Measurements from ENCODE around the gene GCNT2. TPM values are rescaled to one million over a fixed set of nuclear protein-coding genes. Genes with fewer than 3 reads are reported as not detected.

GCNT2 gene
- total and polyA plus RNA-seq, 2 of the 8 experiments (the other 6 are each of a cell fraction or from before 2014, with no cell fraction given), result 19.3 to 52.5 TPM

GRCh38 chr6:10589983-10590382 is 68.8 kb downstream of the GCNT2 start:
- H3K9me3 ChIP-seq (ENCODE audit: insufficient read depth in 2 of 2, low read depth in 1 of 2, low read length in 1 of 2), result no peaks in the 10 kb centered on the region
- ChIA-PET POLR2A (ENCODE audit: partially characterized antibody) (interaction anchor here (1.0 to 3.5 kb wide), 5 partner anchors 11 to 68 kb away, joined by 3 to 15 read pairs (median 4); partner anchors contain the start of gene GCNT2), CTCF (ENCODE audit: partially characterized antibody) (no interaction called here)
- H2BK5ac ChIP-seq (ENCODE audit: low read depth, low read length), result no peak overlapping the region
- peaks cover 0 to 23% of the 10 kb centered on the region in 2 experiments for H4K20me1 ChIP-seq (replicated peaks in 1 of 2; ENCODE audit: control insufficient read depth in 1 of 2, insufficient read depth in 2 of 2, low read length in 2 of 2)
- no peak overlapping the region for H2BK120ac ChIP-seq (replicated peaks; ENCODE audit: low read depth, low read length)
- no peak overlapping the region for H3K18ac ChIP-seq (ENCODE audit: extremely low read depth, low read length)
- no peak overlapping the region for H4K5ac ChIP-seq (ENCODE audit: insufficient read length, low read depth, low read length)
- no peaks in the 10 kb centered on the region for H3K27me3 ChIP-seq (replicated peaks in 1 of 4; ENCODE audit: control insufficient read depth in 3 of 4, extremely low read depth in 1 of 4, insufficient read depth in 3 of 4, low read length in 3 of 4)
- no peak for FAIRE-seq
- H3K14ac ChIP-seq (ENCODE audit: insufficient read length), result no peak overlapping the region
- no peak overlapping the region for H2BK20ac ChIP-seq (ENCODE audit: low read length)
- H3K23ac ChIP-seq (ENCODE audit: insufficient read length), result no peak overlapping the region
- H2AFZ ChIP-seq (ENCODE audit: low read length), result no peak overlapping the region
- peaks cover 22% of the 10 kb centered on the region for H3K23me2 ChIP-seq (ENCODE audit: low read depth, low read length)
- no peak overlapping the region for H3K4me3 ChIP-seq (ENCODE audit: extremely low read depth in 1 of 4, insufficient read depth in 2 of 4, low read depth in 3 of 4, low read length in 4 of 4)
- H2BK15ac ChIP-seq (ENCODE audit: low read length), result no peak overlapping the region
- H3K27ac ChIP-seq (ENCODE audit: low read depth, low read length), result no peak overlapping the region
- H3K56ac ChIP-seq (replicated peaks; ENCODE audit: insufficient read length, low read depth, low read length), result no peak overlapping the region
- DNase-seq (ENCODE audit: low read depth in 1 of 2, low spot score in 2 of 2), result no peak
- H2AK5ac ChIP-seq (ENCODE audit: low read depth, low read length), result no peak overlapping the region
- no peak overlapping the region for H3K4ac ChIP-seq (replicated peaks; ENCODE audit: insufficient read length, low read depth, low read length)
- H3K36me3 ChIP-seq (ENCODE audit: control insufficient read depth in 2 of 4, insufficient read depth in 4 of 4, low read length in 3 of 4), result peaks cover 0 to 4% (median 0%) of the 10 kb centered on the region in 4 experiments; a peak in 2 of 8 replicates
- no peak overlapping the region for H4K8ac ChIP-seq (ENCODE audit: extremely low read depth, insufficient read depth, low read length)
- H3K9ac ChIP-seq (replicated peaks in 1 of 4; ENCODE audit: extremely low read depth in 1 of 4, low read depth in 3 of 4, low read length in 3 of 4), result no peak overlapping the region
- 93% methylated on average over 3 of the region's 3 CpGs; no CpG with 5 or more reads in 1 of the 2 experiments for WGBS, 2 experiments (ENCODE audit: extremely low coverage in 1 of 2, insufficient coverage in 1 of 2, insufficient read length in 1 of 2, insufficient replicate concordance in 2 of 2, low coverage in 1 of 2, low lambda C conversion rate in 2 of 2, missing lambda C conversion rate in 1 of 2)
- H3K4me1 ChIP-seq (replicated peaks in 1 of 4; ENCODE audit: control insufficient read depth in 3 of 4, insufficient read depth in 4 of 4, low read length in 3 of 4), result peaks cover 14 to 51% (median 43%) of the 10 kb centered on the region in 4 experiments
- H4K91ac ChIP-seq (replicated peaks; ENCODE audit: insufficient read length, low read length), result no peak overlapping the region
- peaks cover 50 to 93% of the 10 kb centered on the region in 2 experiments for H3K79me2 ChIP-seq (ENCODE audit: control insufficient read depth in 1 of 2, insufficient read depth in 2 of 2, low read length in 2 of 2)
- TF ChIP-seq GABPA (IDR thresholded peaks at IDR 0.05; ENCODE audit: borderline replicate concordance, insufficient read depth, low read length), result no peak
- TF ChIP-seq HDAC6 (IDR thresholded peaks at IDR 0.05; ENCODE audit: low read depth, low read length), result no peak
- no peak for TF ChIP-seq SIN3A (conservative IDR thresholded peaks at IDR 0.05 in 1 of 2, IDR thresholded peaks at IDR 0.05 in 1 of 2; ENCODE audit: low read depth in 1 of 2, low read length in 2 of 2)
- TF ChIP-seq NANOG (IDR thresholded peaks at IDR 0.05; ENCODE audit: insufficient read depth, low read depth, low read length, poor library complexity, severe bottlenecking), result no peak
- no peak for TF ChIP-seq BACH1 (IDR thresholded peaks at IDR 0.05; ENCODE audit: low read length)
- TF ChIP-seq MAFK (IDR thresholded peaks at IDR 0.05; ENCODE audit: low read depth, low read length), result no peak
- TF ChIP-seq, protein P1, sequence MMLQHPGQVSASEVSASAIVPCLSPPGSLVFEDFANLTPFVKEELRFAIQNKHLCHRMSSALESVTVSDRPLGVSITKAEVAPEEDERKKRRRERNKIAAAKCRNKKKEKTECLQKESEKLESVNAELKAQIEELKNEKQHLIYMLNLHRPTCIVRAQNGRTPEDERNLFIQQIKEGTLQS (IDR thresholded peaks at IDR 0.05; ENCODE audit: insufficient read depth, low read depth, low read length), result no peak
- TF ChIP-seq SP2 (IDR thresholded peaks at IDR 0.05; ENCODE audit: low read length), result no peak
- TF ChIP-seq SP1 (IDR thresholded peaks at IDR 0.05; ENCODE audit: low read depth, low read length), result no peak
- no peak for TF ChIP-seq SIRT6 (IDR thresholded peaks at IDR 0.05; ENCODE audit: low read length)
- TF ChIP-seq, protein P2, sequence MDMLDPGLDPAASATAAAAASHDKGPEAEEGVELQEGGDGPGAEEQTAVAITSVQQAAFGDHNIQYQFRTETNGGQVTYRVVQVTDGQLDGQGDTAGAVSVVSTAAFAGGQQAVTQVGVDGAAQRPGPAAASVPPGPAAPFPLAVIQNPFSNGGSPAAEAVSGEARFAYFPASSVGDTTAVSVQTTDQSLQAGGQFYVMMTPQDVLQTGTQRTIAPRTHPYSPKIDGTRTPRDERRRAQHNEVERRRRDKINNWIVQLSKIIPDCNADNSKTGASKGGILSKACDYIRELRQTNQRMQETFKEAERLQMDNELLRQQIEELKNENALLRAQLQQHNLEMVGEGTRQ (IDR thresholded peaks at IDR 0.05; ENCODE audit: low read length), result no peak
- TF ChIP-seq JUND (IDR thresholded peaks at IDR 0.05; ENCODE audit: low read length), result no peak
- TF ChIP-seq CREB1 (IDR thresholded peaks at IDR 0.05), result no peak
- no peak overlapping the region; a peak in 1 of 4 replicates for H3K4me2 ChIP-seq (ENCODE audit: insufficient read depth in 1 of 2, low read depth in 2 of 2, low read length in 2 of 2)
- peaks cover 23% of the 10 kb centered on the region for H3K79me1 ChIP-seq (ENCODE audit: low read depth, low read length)
- H2BK12ac ChIP-seq (ENCODE audit: low read depth, low read length), result no peak overlapping the region
